Calu3 (cell line): ENCODE data around the gene SPATA31C2. TPM values are rescaled to one million over a fixed set of nuclear protein-coding genes. Genes with fewer than 3 reads are reported as not detected.

Source experiments
- BruUV-seq: library from RNA; stranded (reverse); fragments of 400-500 nt; replicated peaks from 2 replicates; lab custom pipeline; 2021; lab: Mats Ljungman, UMichigan
- CTCF ChIA-PET: fragments of 300-600 bp; sonication (Branson Sonifier 250); formaldehyde crosslinking; loops from one replicate; lab custom pipeline; 2022; ENCODE audit warnings: antibody characterized with exemption; lab: Charles Lee
- DNase-seq: peaks from one replicate; pipeline ENCODE4 v3.0.0; 2022
- H3K27ac Mint-ChIP-seq: one replicate; pipeline ENCODE4 v1.8.0; 2022; ENCODE audit warnings: mixed read lengths; ENCODE audit not compliant: unreplicated experiment
- H3K27me3 Mint-ChIP-seq: one replicate; pipeline ENCODE4 v1.8.0; 2022; ENCODE audit warnings: mixed read lengths; ENCODE audit not compliant: unreplicated experiment
- H3K36me3 Mint-ChIP-seq: one replicate; pipeline ENCODE4 v1.8.0; 2022; ENCODE audit warnings: mild to moderate bottlenecking, moderate library complexity, mixed read lengths; ENCODE audit not compliant: insufficient read depth, unreplicated experiment
- H3K4me1 Mint-ChIP-seq: one replicate; pipeline ENCODE4 v1.8.0; 2022; ENCODE audit warnings: mild to moderate bottlenecking, low read depth, mixed read lengths; ENCODE audit not compliant: unreplicated experiment
- H3K4me3 Mint-ChIP-seq: one replicate; pipeline ENCODE4 v1.8.0; 2022; ENCODE audit warnings: mild to moderate bottlenecking, low read depth, moderate library complexity, mixed read lengths; ENCODE audit not compliant: unreplicated experiment
- H3K9me3 Mint-ChIP-seq: one replicate; pipeline ENCODE4 v1.8.0; 2022; ENCODE audit warnings: low read depth, mixed read lengths; ENCODE audit not compliant: unreplicated experiment
- CTCF ChIP-seq: fragments of 200-600 bp; IDR thresholded peaks from one replicate; pipeline ENCODE4 v1.8.0; 2022; ENCODE audit warnings: antibody characterized with exemption; ENCODE audit not compliant: unreplicated experiment
- intact Hi-C: fragments of 100-400 bp; cut with micrococcal nuclease; formaldehyde crosslinking; loops from one replicate; pipeline ENCODE4 v1.10.0; 2022; ENCODE audit not compliant: unreplicated experiment
- total RNA-seq: library from RNA; stranded (reverse); gene quantifications from 2 replicates; pipeline ENCODE4 v1.2.3, GENCODE V29; 2022

Gene SPATA31C2
- total RNA-seq, 1 experiment from 2014 or later = not detected

- Mint-ChIP-seq H3K4me1 (no peaks in the 10 kb centered on the region), H3K27me3 (no peaks in the 10 kb centered on the region), H3K4me3 (no peak overlapping the region), H3K36me3 (no peaks in the 10 kb centered on the region), H3K9me3 (no peaks in the 10 kb centered on the region), H3K27ac (no peak overlapping the region)
- intact Hi-C loops = no loop called here
- CTCF ChIA-PET = no interaction called here
- BruUV-seq = no TSS peak
- no peak for TF ChIP-seq CTCF
- DNase-seq = no peak
Measured at GRCh38 chr9:88183798-88184495, 45.7 kb upstream of the SPATA31C2 start.

GRCh38 chr9:88182501-88182900, 44.2 kb upstream of the SPATA31C2 start:
- no peaks in the 10 kb centered on the region for H3K4me1 Mint-ChIP-seq
- no peak for TF ChIP-seq CTCF
- intact Hi-C loops = no loop called here

DNA sequence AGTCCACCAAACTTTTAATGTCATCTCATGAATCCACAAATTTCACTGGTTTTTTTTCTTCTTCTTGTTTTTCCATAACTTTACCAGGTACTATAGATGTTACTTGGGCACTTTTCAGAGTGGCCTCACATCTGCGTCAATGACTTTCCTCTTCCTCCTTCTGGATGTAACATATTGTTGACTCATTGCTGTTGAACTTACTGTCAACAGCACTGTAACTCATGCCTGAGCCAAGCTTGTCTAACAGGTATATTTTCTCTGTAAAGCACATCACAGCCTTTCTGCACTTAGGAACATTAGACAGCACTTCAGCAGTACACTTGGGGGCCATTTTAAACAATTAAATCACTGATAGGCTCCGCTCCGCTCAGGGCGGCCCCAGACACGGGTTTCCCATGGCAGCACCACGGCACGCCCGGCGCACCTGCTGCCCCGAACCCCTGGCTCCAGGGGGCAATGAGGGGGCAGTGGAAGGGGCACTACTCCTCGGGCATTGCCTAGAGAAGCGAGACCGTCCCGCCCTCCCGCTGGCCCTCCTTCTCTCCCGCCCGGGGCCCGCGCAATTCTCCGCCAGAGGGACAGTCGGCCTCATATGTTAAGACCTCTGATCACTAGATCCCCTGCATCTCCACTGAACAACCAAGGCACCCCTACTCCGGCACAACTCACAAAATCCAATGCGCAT, 41.9 kb upstream of the SPATA31C2 start:
- CTCF ChIA-PET = no interaction called here
- Mint-ChIP-seq H3K36me3 (no peaks in the 10 kb centered on the region), H3K27me3 (no peaks in the 10 kb centered on the region), H3K9me3 (no peaks in the 10 kb centered on the region), H3K4me3 (no peak overlapping the region), H3K4me1 (no peaks in the 10 kb centered on the region), H3K27ac (no peak overlapping the region)
- TF ChIP-seq CTCF = no peak
- intact Hi-C loops = no loop called here
- DNase-seq = no peak
- BruUV-seq = no TSS peak

More at GRCh38 chr9:88182501-88182900, 44.2 kb upstream of the SPATA31C2 start:
- CTCF ChIA-PET = no interaction called here
- no peaks in the 10 kb centered on the region for H3K27me3 Mint-ChIP-seq
- no peaks in the 10 kb centered on the region for H3K9me3 Mint-ChIP-seq
- no peak for DNase-seq
- H3K27ac Mint-ChIP-seq = no peak overlapping the region
- no peak overlapping the region for H3K4me3 Mint-ChIP-seq
- no peaks in the 10 kb centered on the region for H3K36me3 Mint-ChIP-seq
- no TSS peak for BruUV-seq

- Mint-ChIP-seq H3K36me3 (no peaks in the 10 kb centered on the region), H3K27ac (no peak overlapping the region), H3K4me1 (no peaks in the 10 kb centered on the region), H3K27me3 (no peaks in the 10 kb centered on the region), H3K4me3 (no peak overlapping the region), H3K9me3 (no peaks in the 10 kb centered on the region)
- intact Hi-C loops = no loop called here
- CTCF ChIA-PET = no interaction called here
- no TSS peak for BruUV-seq
- DNase-seq = no peak
- TF ChIP-seq CTCF = no peak
Measured at GRCh38 chr9:88179062-88179521, 40.8 kb upstream of the SPATA31C2 start.
